GM13977 (cell line): ENCODE data around the gene IFNGR2.

Source experiments
- DNase-seq: peaks from one replicate; pipeline ENCODE4 v3.0.0; 2012; ENCODE audit warnings: low spot score
- in situ Hi-C: fragments of 300-500 bp; cut with MboI; formaldehyde crosslinking; loops from one replicate; pipeline ENCODE4 v1.12.0; 2022; ENCODE audit warnings: low sequenced_read_pairs, low pct_unique_long_range_greater_than_20kb, mixed read lengths, inconsistent platforms; ENCODE audit not compliant: unreplicated experiment
- TF ChIP-seq, protein P1 (sequence below): IDR thresholded peaks from 2 replicates; pipeline ENCODE4 v1.5.1; 2012; ENCODE audit warnings: mild to moderate bottlenecking, control low read depth; ENCODE audit not compliant: insufficient read depth; ENCODE audit errors: extremely low read depth, missing control alignments

IFNGR2 gene

DNA sequence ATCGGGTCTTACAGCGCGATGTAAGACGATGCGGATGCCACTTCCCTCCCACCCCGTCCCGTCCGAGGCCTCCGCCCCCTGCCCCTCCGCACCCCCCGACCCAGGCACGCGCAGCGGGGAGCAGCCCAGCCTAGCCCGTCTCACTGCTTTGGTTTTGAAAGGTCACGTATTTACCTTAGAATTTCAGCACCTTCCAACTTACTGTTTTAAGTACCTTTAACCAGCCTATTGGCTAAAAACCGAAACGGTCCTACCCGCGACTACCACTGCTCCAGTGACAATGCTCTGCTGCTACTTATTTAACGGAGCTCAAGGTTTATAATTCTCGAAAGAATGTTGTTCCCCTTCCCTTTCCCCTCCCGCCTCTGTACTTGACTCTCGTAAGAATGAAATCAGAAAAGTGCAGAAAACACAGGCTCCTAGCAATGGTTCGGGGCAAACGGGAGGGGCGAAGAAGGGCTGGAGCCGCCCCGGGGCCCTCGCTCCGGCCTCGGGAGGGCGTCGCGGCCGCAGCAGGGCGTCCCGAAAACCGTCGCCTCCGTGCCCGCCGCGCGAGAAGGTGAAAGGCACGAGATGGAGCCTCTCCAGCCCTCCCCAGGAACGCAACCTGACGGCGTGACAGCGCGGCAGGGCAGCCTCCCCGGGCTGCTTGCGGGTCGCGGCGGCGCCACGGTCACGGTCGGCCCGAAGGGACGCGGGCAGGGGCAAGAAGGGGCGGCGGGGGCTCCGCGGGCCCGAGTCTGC lies 75.9 kb downstream of the IFNGR2 start:
- in situ Hi-C loops = no loop called here
- peak; percentile 74 for DNase-seq
- TF ChIP-seq, protein P1, sequence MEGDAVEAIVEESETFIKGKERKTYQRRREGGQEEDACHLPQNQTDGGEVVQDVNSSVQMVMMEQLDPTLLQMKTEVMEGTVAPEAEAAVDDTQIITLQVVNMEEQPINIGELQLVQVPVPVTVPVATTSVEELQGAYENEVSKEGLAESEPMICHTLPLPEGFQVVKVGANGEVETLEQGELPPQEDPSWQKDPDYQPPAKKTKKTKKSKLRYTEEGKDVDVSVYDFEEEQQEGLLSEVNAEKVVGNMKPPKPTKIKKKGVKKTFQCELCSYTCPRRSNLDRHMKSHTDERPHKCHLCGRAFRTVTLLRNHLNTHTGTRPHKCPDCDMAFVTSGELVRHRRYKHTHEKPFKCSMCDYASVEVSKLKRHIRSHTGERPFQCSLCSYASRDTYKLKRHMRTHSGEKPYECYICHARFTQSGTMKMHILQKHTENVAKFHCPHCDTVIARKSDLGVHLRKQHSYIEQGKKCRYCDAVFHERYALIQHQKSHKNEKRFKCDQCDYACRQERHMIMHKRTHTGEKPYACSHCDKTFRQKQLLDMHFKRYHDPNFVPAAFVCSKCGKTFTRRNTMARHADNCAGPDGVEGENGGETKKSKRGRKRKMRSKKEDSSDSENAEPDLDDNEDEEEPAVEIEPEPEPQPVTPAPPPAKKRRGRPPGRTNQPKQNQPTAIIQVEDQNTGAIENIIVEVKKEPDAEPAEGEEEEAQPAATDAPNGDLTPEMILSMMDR = peak; percentile 30

DNA sequence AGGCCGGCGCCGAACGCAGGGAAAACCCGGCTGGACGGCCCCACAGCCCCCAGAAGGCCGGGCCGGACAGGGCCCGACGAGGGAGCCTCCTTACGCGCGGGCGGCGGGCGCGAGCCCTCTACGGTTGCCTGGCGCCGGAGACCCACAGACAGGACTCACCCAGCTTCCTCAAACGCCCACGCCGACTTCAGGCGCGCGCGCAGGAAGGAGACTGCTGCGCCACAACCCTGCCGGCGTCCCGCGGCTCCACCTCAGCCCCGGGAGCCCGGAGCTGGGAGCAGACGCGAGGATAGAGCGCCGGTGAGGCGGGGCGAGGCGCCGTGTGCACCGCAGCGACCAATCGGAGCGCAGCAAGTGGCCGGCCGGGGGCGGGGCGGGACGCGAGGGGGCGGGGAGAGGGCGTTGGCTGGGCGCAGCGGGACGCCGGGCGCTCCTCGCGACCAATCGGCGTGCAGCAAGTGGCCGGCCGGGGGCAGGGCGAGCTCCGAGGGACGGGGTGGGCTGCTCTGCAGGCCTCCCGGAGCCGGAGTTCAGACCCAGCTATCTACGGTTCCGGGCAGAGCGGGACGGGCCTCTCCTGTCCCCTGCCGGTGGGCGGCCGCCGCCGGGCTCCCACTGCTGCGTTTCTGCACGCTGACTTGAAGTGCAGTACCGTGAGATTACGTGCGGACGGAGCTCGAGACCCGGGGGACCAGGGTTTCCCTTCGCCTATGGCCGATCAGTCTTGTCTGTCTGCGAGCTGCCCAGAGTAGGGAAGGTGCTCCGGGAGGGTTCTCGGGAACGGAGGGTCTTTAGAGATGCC lies 76.7 kb downstream of the IFNGR2 start, which contains the start of gene TMEM50B:
TSS of gene TMEM50B (minus strand) at position 296 of the 802 bp plus-strand sequence. CDS start 11,089 bp downstream, outside the sequence.
- TF ChIP-seq, protein P1 = peak; percentile 37
- peak; percentile 98 for DNase-seq
- in situ Hi-C loops = no loop called here

DNA sequence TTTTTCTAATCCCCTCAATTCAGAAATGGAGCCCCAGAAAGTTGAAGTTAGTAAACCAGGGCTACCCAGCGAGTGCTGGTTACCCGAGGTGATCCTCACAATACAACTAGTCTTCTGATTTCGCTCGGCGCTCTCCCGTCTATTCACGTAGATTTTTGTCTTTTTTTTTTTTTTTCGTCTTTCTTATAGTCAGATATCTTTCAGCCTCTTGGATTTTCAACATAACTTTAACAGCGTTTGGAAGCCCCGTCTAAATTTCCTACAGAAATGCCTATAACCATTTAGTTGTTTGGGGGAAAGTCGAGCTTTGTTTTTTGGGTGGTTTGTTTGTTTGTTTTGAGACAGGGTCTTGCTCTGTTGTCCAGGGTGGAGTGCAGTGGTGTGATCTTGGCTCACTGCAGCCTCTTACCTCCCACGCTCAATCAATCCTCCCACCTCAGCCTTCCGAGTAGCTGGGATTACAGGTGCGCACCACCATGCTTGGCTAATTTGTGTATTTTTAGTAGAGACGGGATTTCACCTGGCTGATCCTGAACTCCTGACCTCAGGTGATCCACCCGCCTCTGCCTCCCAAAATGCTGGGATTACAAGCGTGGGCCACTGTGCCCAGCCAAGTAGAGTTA lies 77.4 kb downstream of the IFNGR2 start:
- in situ Hi-C loops = no loop called here
- DNase-seq = no peak
- TF ChIP-seq, protein P1 = no peak

DNA sequence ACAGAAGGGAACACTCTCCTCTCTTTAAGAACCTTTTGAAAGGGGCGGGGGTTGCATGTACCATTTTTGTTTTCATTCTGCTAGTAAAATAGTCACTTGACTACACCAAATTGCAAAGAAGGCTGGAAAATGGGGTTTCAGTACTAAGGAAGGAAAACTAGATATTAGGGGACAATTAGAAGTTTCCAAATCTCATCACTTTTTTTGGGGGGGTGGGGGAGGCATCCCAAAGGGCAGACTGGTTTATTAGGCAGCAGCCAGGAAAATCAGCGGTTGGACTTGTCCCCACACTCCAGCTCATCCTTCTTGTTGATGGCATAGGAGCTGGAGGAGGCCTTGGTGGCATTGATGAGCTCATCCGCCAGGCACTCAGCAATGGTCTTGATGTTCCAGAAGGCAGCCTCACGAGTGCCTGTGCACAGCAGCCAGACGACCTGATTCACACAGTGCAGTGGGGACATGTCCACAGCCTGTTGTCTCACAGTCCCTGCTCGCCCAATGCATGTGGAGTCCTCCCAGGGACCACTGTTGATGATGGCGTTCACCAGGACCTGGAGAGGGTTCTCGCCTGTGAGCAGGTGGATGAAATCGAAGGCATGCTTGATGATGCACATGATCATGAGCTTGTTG lies 78.2 kb downstream of the IFNGR2 start:
- TF ChIP-seq, protein P1 = no peak
- in situ Hi-C loops = no loop called here

More for the DNA sequence above, 78.2 kb downstream of the IFNGR2 start:
- no peak for DNase-seq
